Thyroid gland (tissue), 4 donors: ENCODE data around the gene RTL1. TPM values are rescaled to one million over a fixed set of nuclear protein-coding genes. Genes with fewer than 3 reads are reported as not detected.

Experiments used
- DNase-seq, 2 donors: peaks; one replicate each; pipeline ENCODE4 v3.0.0-alpha.2; 2019
- H3K27ac ChIP-seq, 3 donors: fragments of 200-600 bp; sonication (generic); 1 replicate in 2 of 3; 2 replicates in 1 of 3; pipeline ENCODE4 v1.5.1; 2016 to 2019; ENCODE audit warnings: mild to moderate bottlenecking in 1 of 3, moderate library complexity in 1 of 3
- H3K27me3 ChIP-seq: fragments of 200-600 bp; sonication (generic); one replicate; pipeline ENCODE4 v1.5.1; 2019
- H3K36me3 ChIP-seq, 2 donors: fragments of 200-600 bp; sonication (generic); one replicate each; pipeline ENCODE4 v1.5.1; 2016 to 2019
- H3K4me1 ChIP-seq, 2 donors: fragments of 200-600 bp; sonication (generic); one replicate each; pipeline ENCODE4 v1.5.1; 2017 to 2019
- H3K4me3 ChIP-seq, 3 donors: fragments of 200-600 bp; sonication (generic); replicated peaks in 1 of 3; 1 replicate in 2 of 3; 2 replicates in 1 of 3; pipeline ENCODE4 v1.5.1; 2016; ENCODE audit warnings: mild to moderate bottlenecking in 1 of 3
- H3K9me3 ChIP-seq: fragments of 200-600 bp; sonication (generic); one replicate; pipeline ENCODE4 v1.5.1; 2017
- POLR2A ChIP-seq, 2 donors: fragments of 450-650 bp; IDR thresholded peaks; one replicate each; pipeline ENCODE4 v1.6.1; 2017; ENCODE audit warnings: antibody characterized with exemption in 2 of 2, mild to moderate bottlenecking in 2 of 2, moderate library complexity in 1 of 2
- WGBS, 2 donors: methylation state at CpG; one replicate each; pipeline ENCODE4 v1.1.5; 2017; 5-methylcytosine and 5-hydroxymethylcytosine counted together
- intact Hi-C: fragments of 100-400 bp; cut with DNase I; formaldehyde crosslinking; loops from one replicate; pipeline ENCODE4 v1.15.1; 2023
- total RNA-seq, 4 donors: library from RNA; depleted of rRNA; stranded (reverse); fragments of >200 nt; gene quantifications; one replicate each; pipeline ENCODE4 v1.2.3, GENCODE V29; 2016
- TF ChIP-seq, protein P1 (sequence below), 6 experiments: fragments of 200-600 bp in 3 of 6; fragments of 450-650 bp in 3 of 6; sonication (generic) in 3 of 6; IDR thresholded peaks; one replicate each; pipeline ENCODE4 v1.5.1; 2016 to 2019; ENCODE audit warnings: antibody characterized with exemption in 6 of 6, mild to moderate bottlenecking in 2 of 6, inconsistent platforms in 1 of 6, moderate library complexity in 1 of 6

Gene RTL1
- total RNA-seq, 4 donors from 2014 or later, result not detected

DNA sequence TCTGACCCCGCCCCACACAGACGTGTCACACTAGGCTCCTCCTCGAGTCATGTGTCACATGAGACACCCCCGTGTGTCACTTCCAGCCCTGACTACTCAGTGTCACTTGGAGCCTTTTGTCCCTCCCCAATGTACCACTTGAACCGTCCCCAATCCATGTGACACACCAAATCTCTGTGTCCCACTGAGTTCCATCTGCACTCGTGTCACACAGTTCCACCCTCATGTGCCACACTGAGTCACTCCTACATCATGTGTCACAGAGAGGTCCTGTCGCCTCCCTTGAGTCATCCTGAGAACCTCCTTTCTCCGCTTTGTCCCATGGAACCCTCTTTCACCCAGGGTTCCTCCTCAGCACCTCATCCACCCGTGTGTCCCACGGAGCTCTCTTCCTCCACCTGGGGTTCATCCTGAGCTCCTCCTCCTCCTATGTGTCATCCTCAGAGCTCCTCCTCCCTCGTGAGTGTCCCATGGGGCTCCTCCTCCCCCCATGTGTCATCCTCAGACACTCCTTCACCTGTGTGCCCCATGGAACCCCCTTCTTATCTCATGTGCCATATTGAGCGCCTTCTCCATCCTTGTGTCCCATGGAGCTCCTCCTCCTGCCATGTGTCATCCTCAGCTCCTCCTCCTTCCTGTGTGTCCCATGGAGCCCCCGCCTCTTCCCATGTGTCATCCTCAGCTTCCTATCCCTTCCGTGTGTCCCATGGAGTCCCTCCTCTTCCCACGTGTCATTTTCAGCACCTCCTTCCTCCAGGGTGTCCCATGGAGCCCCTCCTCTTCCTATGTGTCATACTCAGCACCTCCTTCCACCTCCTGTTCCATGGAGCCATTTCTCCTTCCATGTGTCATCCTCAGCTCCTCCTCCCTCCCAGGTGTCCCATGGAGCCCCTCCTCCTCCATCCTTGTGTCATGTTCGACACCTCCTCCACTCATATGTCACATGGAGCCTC, 32.0 kb downstream of the RTL1 start:
- intact Hi-C loops, result no loop called here
- TF ChIP-seq POLR2A (IDR thresholded peaks at IDR 0.05), result no peak
- TF ChIP-seq, protein P1, sequence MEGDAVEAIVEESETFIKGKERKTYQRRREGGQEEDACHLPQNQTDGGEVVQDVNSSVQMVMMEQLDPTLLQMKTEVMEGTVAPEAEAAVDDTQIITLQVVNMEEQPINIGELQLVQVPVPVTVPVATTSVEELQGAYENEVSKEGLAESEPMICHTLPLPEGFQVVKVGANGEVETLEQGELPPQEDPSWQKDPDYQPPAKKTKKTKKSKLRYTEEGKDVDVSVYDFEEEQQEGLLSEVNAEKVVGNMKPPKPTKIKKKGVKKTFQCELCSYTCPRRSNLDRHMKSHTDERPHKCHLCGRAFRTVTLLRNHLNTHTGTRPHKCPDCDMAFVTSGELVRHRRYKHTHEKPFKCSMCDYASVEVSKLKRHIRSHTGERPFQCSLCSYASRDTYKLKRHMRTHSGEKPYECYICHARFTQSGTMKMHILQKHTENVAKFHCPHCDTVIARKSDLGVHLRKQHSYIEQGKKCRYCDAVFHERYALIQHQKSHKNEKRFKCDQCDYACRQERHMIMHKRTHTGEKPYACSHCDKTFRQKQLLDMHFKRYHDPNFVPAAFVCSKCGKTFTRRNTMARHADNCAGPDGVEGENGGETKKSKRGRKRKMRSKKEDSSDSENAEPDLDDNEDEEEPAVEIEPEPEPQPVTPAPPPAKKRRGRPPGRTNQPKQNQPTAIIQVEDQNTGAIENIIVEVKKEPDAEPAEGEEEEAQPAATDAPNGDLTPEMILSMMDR (IDR thresholded peaks at IDR 0.05), result no peak
- no peak for DNase-seq
- no peak overlapping the region for H3K4me3 ChIP-seq
- H3K9me3 ChIP-seq, result no peaks in the 10 kb centered on the region
- H3K27me3 ChIP-seq, result no peaks in the 10 kb centered on the region
- H3K36me3 ChIP-seq, result no peaks in the 10 kb centered on the region
- 80 to 82% methylated on average over 16 of the region's 16 CpGs for WGBS, 2 donors
- no peaks in the 10 kb centered on the region for H3K4me1 ChIP-seq
- H3K27ac ChIP-seq, result no peak overlapping the region

DNA sequence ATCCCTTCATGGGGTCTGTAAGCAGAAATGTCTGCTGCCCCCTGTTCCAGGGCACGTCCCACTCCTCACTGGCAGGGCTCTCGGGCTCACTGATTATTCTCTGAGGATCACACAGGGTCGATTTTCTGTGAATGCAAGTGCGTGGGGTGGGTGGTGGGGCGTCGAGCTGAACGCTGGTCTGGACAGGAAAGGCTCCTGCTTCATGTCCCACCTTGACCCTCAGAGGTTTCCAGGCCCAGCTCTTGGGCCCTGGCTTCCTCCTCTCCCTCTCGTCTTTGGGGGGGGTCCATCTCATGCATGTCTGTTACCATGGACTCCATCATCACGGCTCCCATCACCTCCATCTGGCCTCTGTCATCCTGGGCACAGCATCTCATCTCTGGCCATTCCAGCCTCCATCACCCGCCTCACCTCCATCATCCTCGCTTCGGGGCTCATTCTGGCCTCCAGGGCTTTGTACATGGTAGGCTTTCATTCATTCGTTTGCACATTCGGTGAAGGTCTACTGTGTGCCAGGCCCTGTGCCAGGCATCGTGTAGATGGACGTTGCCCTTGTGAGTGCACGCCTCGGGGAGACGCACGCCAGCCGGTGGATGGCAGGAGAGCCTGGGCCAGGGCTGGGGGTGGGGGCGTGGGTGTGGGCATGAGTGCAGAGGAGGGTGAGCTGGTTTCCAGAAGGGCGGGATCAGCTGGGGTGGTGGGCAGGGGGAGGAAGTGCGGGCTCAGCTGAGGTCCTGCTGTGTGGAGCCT, 34.7 kb downstream of the RTL1 start:
- no peak for TF ChIP-seq POLR2A (IDR thresholded peaks at IDR 0.05)
- TF ChIP-seq, protein P1 (IDR thresholded peaks at IDR 0.05), result no peak
- intact Hi-C loops, result no loop called here
- Histone ChIP-seq H3K4me1 (no peaks in the 10 kb centered on the region), H3K27ac (no peak overlapping the region), H3K9me3 (no peaks in the 10 kb centered on the region), H3K4me3 (no peak overlapping the region), H3K27me3 (no peaks in the 10 kb centered on the region), H3K36me3 (no peaks in the 10 kb centered on the region)
- DNase-seq, result no peak
- WGBS, 2 donors, result 88 to 90% methylated on average over 21 of the region's 24 CpGs

DNA sequence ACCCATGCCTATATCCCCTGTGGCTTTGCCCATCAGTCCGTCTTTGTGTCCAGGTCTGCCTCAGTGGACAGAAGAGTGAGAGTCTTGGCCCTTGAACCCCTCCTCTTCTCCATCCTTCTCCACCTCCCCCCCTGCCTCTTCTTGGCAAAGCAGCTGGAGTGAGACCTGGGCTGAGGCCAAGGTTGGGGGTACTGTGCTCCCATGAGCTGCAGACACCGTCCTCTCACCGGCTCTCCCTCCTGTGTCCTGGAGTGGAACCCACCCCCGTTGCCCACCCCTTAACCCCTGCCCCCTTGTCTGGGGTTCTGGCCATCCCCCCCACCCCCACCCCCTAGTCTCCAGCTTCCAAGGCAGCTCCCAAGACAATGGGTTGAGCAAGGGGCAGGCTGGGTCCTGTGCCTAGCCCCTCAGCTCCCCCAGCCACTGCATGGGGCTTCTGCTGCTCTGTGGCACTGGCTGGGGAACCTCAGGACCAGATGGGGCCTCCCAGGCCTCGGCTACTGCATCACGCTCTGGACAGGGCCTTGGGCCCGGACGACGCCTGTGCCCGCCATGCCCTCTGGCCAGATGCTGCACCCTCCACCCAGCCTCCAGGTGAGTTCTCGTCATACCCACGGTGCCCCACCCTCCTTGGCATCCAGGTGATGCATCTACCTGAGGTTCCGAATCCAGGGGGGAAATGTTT, 35.7 kb downstream of the RTL1 start:
- intact Hi-C loops, result no loop called here
- DNase-seq, result no peak
- 74 to 85% methylated on average over 10 to 13 of the region's 13 CpGs for WGBS, 2 donors

DNA sequence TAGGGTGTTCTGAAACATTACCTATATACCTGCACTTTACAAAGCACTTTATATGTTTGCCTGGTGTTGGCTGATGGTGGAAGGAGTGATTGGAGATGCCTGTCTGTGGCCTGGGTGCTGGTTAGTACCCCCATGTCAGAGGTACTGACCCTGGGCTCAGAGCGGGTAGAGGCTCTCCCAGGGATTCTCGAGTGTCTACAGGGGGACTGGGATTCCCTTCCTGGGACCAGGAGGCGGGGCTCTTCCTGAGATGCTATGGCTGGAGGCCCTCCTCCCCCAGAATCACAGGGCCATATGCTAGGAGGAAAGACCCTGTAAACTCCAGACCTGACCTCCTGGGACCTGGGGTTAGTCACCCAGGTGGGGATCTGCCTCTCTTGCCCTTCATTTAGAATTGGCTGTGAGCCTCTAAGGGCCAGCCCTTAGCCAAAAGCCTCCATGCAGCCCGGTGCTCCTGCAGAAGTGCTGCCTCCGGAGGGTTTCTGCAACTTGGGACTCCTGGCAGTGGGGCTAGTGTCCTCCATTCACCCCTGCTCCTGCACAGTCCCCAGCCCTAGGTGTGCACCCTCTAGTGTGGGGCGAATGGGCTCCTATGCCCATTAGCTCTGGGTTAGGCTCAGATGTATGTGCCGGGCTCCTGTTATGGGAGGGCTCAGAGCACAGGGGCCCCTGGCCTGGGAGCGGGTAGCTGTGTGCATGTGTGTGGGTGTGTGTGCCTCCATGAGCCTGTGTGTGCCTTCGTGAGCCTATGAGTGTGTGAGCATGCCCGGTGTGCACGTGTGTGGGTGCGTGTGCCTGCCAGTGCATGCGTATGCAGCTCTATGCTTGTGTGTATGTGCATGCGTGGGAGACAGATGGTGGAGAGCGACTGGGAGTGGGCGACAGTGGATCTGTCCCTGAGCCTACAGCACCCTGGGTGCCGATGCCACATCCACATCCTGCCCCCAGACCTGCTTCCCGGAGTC, 36.6 kb downstream of the RTL1 start:
- WGBS, 2 donors, result 80 to 90% methylated on average over 14 to 17 of the region's 18 CpGs
- H3K36me3 ChIP-seq, result no peaks in the 10 kb centered on the region
- DNase-seq, result no peak

More for the DNA sequence above, 35.7 kb downstream of the RTL1 start:
- no peak overlapping the region for H3K27ac ChIP-seq
- H3K27me3 ChIP-seq, result no peaks in the 10 kb centered on the region
- H3K4me1 ChIP-seq, result no peaks in the 10 kb centered on the region
- no peaks in the 10 kb centered on the region for H3K9me3 ChIP-seq
- H3K36me3 ChIP-seq, result no peaks in the 10 kb centered on the region
- no peak overlapping the region for H3K4me3 ChIP-seq
- TF ChIP-seq POLR2A (IDR thresholded peaks at IDR 0.05), result no peak

More for the DNA sequence above, 36.6 kb downstream of the RTL1 start:
- Histone ChIP-seq H3K4me1 (no peaks in the 10 kb centered on the region), H3K27me3 (no peaks in the 10 kb centered on the region), H3K9me3 (no peaks in the 10 kb centered on the region), H3K4me3 (no peak overlapping the region), H3K27ac (no peak overlapping the region)
- intact Hi-C loops, result no loop called here
- TF ChIP-seq, protein P1 (IDR thresholded peaks at IDR 0.05), result no peak
- no peak for TF ChIP-seq POLR2A (IDR thresholded peaks at IDR 0.05)
